Tibial nerve (tissue), 4 donors: ENCODE results near the gene DCPS. TPM values are rescaled to one million over a fixed set of nuclear protein-coding genes. Genes with fewer than 3 reads are reported as not detected.
"Not testable (repeated sequence)": the region's sequence is repeated elsewhere in the genome, so short reads cannot be mapped to it uniquely, and the experiment has no call there.

Experiments used
- DNase-seq, 2 donors: peaks; one replicate each; pipeline ENCODE4 v3.0.0-alpha.2; 2019; ENCODE audit warnings: low spot score in 2 of 2
- H3K27ac ChIP-seq, 4 donors: fragments of 200-600 bp; sonication (generic) in 3 of 4; one replicate each; pipeline ENCODE4 v1.5.1; 2017 to 2019; ENCODE audit warnings: mild to moderate bottlenecking in 1 of 4
- H3K27me3 ChIP-seq, 2 donors: fragments of 200-600 bp; sonication (generic) in 1 of 2; one replicate each; pipeline versions ENCODE4 v1.5.1 to v1.6.0; 2017 to 2019
- H3K36me3 ChIP-seq, 3 donors: fragments of 200-600 bp; sonication (generic); one replicate each; pipeline ENCODE4 v1.5.1; 2018 to 2019
- H3K4me1 ChIP-seq, 4 donors: fragments of 200-600 bp; sonication (generic) in 3 of 4; one replicate each; pipeline ENCODE4 v1.5.1; 2017 to 2019
- H3K4me3 ChIP-seq, 4 donors: fragments of 200-600 bp; sonication (generic) in 3 of 4; one replicate each; pipeline ENCODE4 v1.5.1; 2017 to 2019; ENCODE audit warnings: mild to moderate bottlenecking in 1 of 4, moderate library complexity in 1 of 4
- H3K9me3 ChIP-seq, 4 donors: fragments of 200-600 bp; sonication (generic) in 3 of 4; one replicate each; pipeline ENCODE4 v1.5.1; 2017 to 2019
- EP300 ChIP-seq, 2 donors: sonication (generic); formaldehyde crosslinking; IDR thresholded peaks; one replicate each; pipeline ENCODE4 v1.6.1; 2017; ENCODE audit warnings: antibody characterized with exemption in 2 of 2, mild to moderate bottlenecking in 1 of 2
- POLR2A ChIP-seq, 2 donors: fragments of 450-650 bp; IDR thresholded peaks; one replicate each; pipeline ENCODE4 v1.6.1; 2017; ENCODE audit warnings: antibody characterized with exemption in 2 of 2, mild to moderate bottlenecking in 2 of 2, moderate library complexity in 2 of 2
- WGBS, 2 donors: methylation state at CpG; one replicate each; pipeline ENCODE4 v1.1.5; 2018; 5-methylcytosine and 5-hydroxymethylcytosine counted together
- total RNA-seq, 4 donors: library from RNA; depleted of rRNA; stranded (reverse); fragments of >200 nt; gene quantifications; one replicate each; pipeline ENCODE4 v1.1.0, GENCODE V29; 2016
- TF ChIP-seq, protein P1 (sequence below), 5 experiments: fragments of 200-600 bp in 3 of 5; fragments of 450-650 bp in 2 of 5; sonication (generic) in 3 of 5; IDR thresholded peaks; one replicate each; pipeline ENCODE4 v1.5.1; 2016 to 2019; ENCODE audit warnings: antibody characterized with exemption in 5 of 5, mild to moderate bottlenecking in 3 of 5, moderate library complexity in 2 of 5

The DCPS gene
- total RNA-seq, 4 donors from 2014 or later, result 7.1 to 16.4 (median 11.9) TPM

DNA sequence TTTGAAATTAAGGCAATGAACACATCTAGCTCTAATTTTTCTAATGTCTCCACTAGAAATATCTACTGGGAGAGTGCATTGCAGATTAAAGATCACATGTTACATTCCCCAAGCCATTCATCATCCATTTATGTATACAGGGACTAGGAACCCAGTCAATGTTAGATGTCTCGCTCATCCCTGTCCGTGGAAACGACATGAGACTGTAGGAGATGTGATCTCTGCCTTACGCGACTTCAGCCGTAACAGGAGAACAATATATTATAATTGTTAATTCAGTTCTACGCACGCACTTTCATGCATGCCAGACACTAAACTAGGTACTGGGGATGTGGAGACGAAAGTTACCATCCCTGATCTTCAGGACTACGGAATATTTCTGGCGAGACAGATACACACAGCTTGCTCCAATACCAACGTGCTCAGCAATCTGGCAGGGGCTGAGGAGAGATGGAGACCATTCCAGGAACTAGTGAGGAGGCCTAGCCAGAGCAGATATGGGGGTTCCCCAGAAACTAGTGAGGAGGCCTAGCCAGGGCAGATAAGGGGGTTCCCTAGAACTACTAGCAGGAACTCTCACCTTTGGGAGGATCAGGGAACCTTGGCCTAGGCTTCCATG is 706 bp downstream of the DCPS start:
- H3K4me1 ChIP-seq, result peaks cover 0 to 53% (median 13%) of the 10 kb centered on the region in 4 donors
- H3K27ac ChIP-seq, result peak overlapping the region; percentile 79 to 96 (median 91)
- H3K9me3 ChIP-seq, result no peaks in the 10 kb centered on the region
- 28 to 40% methylated on average over 12 of the region's 12 CpGs for WGBS, 2 donors
- H3K36me3 ChIP-seq, result peaks cover 0 to 27% (median 0%) of the 10 kb centered on the region in 3 donors
- peak overlapping the region; percentile 65 to 89 (median 71) for H3K4me3 ChIP-seq
- TF ChIP-seq, protein P1, sequence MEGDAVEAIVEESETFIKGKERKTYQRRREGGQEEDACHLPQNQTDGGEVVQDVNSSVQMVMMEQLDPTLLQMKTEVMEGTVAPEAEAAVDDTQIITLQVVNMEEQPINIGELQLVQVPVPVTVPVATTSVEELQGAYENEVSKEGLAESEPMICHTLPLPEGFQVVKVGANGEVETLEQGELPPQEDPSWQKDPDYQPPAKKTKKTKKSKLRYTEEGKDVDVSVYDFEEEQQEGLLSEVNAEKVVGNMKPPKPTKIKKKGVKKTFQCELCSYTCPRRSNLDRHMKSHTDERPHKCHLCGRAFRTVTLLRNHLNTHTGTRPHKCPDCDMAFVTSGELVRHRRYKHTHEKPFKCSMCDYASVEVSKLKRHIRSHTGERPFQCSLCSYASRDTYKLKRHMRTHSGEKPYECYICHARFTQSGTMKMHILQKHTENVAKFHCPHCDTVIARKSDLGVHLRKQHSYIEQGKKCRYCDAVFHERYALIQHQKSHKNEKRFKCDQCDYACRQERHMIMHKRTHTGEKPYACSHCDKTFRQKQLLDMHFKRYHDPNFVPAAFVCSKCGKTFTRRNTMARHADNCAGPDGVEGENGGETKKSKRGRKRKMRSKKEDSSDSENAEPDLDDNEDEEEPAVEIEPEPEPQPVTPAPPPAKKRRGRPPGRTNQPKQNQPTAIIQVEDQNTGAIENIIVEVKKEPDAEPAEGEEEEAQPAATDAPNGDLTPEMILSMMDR (IDR thresholded peaks at IDR 0.05), result no peak
- TF ChIP-seq EP300 (IDR thresholded peaks at IDR 0.05), result no peak
- TF ChIP-seq POLR2A (IDR thresholded peaks at IDR 0.05), result no peak
- no peak for DNase-seq
- no peaks in the 10 kb centered on the region for H3K27me3 ChIP-seq

DNA sequence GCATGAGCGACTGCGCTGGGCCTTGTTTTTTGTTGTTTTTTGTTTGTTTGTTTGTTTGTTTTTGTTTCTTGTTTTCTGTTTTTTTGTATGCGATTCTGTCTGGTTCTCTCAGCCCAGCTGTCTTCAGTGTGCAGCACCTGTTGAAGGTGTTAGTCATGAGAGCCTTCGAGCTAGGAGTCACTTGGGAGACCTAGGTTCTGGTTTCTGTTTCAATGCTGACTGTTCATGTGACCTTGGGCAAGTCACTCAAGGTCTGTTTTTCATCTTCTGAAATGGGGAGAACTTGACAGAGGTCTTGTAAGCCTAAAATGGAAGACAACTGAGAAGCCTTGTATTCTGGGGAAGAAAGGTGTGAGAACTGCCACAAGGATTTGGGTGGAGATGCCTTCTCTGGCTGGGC is 1.8 kb downstream of the DCPS start:
- peaks cover 0 to 63% (median 17%) of the 10 kb centered on the region in 4 donors for H3K4me1 ChIP-seq
- 91 to 93% methylated on average over 4 of the region's 4 CpGs for WGBS, 2 donors
- H3K27ac ChIP-seq, result peak overlapping the region in 2 of 4 donors; percentile 6 to 39
- no peaks in the 10 kb centered on the region for H3K27me3 ChIP-seq
- TF ChIP-seq, protein P1 (IDR thresholded peaks at IDR 0.05), result no peak
- TF ChIP-seq EP300 (IDR thresholded peaks at IDR 0.05) (no peak), POLR2A (IDR thresholded peaks at IDR 0.05) (no peak)
- H3K36me3 ChIP-seq, result peaks cover 0 to 20% (median 0%) of the 10 kb centered on the region in 3 donors
- no peak for DNase-seq
- no peaks in the 10 kb centered on the region for H3K9me3 ChIP-seq
- H3K4me3 ChIP-seq, result no peak overlapping the region

DNA sequence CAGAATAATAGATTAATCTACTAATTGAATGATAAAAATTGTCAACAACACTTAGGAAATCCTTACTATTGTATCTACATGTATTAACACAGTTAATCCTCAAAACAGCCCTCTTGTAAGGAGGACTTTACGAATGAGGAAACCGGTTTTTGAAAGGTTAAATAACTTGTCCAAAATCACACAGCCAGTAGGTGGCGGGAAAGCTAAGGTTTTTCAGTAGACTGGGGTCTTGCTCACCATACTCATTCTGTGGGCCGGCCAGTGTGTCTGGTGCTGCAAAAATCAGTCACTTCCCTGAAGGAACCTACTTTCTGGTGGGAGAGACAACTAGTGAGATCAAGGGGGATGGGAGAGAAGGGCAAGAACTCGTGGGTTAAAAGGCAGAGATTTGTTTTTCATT is 3.8 kb downstream of the DCPS start:
- DNase-seq, result no peak
- TF ChIP-seq, protein P1 (IDR thresholded peaks at IDR 0.05), result peak in 3 of 5 experiments; percentile 17 to 45 (median 30)
- TF ChIP-seq EP300 (IDR thresholded peaks at IDR 0.05), result no peak
- Histone ChIP-seq H3K27ac (peak overlapping the region in 2 of 4 donors; percentile 45 to 72), H3K9me3 (no peaks in the 10 kb centered on the region), H3K4me1 (peaks cover 0 to 76% (median 22%) of the 10 kb centered on the region in 4 donors), H3K36me3 (peaks cover 0 to 14% (median 0%) of the 10 kb centered on the region in 3 donors), H3K4me3 (no peak overlapping the region), H3K27me3 (no peaks in the 10 kb centered on the region)
- 9 to 15% methylated on average over 5 of the region's 5 CpGs for WGBS, 2 donors

DNA sequence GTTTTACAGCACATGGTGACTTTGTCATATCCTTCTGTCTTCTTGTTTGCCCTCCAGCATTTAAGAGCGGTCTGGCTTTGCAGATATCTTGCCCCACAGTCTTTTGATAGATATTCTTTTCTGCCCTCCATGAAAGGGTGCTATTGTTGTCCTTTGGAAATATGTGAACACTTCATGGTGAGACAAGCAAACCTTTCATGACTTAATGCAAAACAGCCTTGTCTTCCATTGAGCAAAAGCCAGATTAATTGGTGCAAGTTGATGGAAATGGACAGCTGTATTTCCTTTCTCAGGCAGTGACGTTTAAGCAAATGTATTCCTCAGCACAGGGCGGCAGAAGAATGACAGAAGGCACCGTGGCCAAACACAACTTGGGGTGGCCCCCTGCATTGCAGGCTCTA is 4.4 kb downstream of the DCPS start:
- Histone ChIP-seq H3K4me1 (peaks cover 0 to 76% (median 21%) of the 10 kb centered on the region in 4 donors), H3K27ac (peak overlapping the region in 2 of 4 donors; percentile 45 to 72), H3K36me3 (peaks cover 0 to 20% (median 0%) of the 10 kb centered on the region in 3 donors), H3K4me3 (no peak overlapping the region), H3K9me3 (no peaks in the 10 kb centered on the region), H3K27me3 (no peaks in the 10 kb centered on the region)
- no peak for TF ChIP-seq POLR2A (IDR thresholded peaks at IDR 0.05)
- TF ChIP-seq, protein P1 (IDR thresholded peaks at IDR 0.05), result no peak
- TF ChIP-seq EP300 (IDR thresholded peaks at IDR 0.05), result no peak
- no peak for DNase-seq
- WGBS, 2 donors, result 40 to 46% methylated on average over 4 of the region's 4 CpGs

DNA sequence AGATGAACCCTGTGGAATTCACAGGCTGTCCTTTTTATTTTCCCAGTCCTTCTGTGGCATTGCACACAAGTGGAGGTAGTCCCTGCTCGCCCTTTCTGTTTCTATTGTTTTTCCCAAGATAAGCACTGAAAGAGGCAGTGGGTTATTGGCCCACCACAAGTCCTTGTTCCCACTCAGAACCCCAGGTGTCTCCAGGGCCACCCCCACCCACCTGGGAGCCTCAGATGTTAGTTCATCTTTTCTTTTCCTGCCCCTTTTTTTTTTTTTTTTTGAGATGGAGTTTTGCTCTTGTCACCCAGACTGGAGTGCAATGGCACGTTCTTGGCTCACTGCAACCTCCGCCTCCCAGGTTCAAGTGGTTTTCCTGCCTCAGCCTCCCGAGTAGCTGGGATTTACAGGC is 4.9 kb downstream of the DCPS start:
- DNase-seq, H3K4me3 ChIP-seq, H3K9me3 ChIP-seq, H3K27me3 ChIP-seq: not testable (repeated sequence)
- Histone ChIP-seq H3K36me3 (peaks cover 0 to 20% (median 0%) of the 10 kb centered on the region in 3 donors), H3K27ac (peak overlapping the region in 2 of 4 donors; percentile 45 to 72), H3K4me1 (peaks cover 0 to 72% (median 20%) of the 10 kb centered on the region in 4 donors)
- WGBS, 2 donors, result 70 to 83% methylated on average over 4 of the region's 4 CpGs
